Naive B cell (primary cell): ENCODE data around the gene PRRG3. TPM values are rescaled to one million over a fixed set of nuclear protein-coding genes. Genes with fewer than 3 reads are reported as not detected.

Experiments
- ATAC-seq, 2 donors: fragments of 150-1000 bp; cut with Tn5 transposase; 2 replicates each; pipeline ENCODE4 v1.10.0; 2021; ENCODE audit warnings: low read depth in 2 of 2, mild to moderate bottlenecking in 2 of 2, moderate library complexity in 2 of 2
- DNase-seq: peaks from one replicate; pipeline ENCODE4 v3.0.0; 2022
- H3K27ac Mint-ChIP-seq, 6 donors: one replicate each; pipeline ENCODE4 v1.8.0; 2020 to 2022; ENCODE audit warnings: mild to moderate bottlenecking in 6 of 6, mixed read lengths in 6 of 6, moderate library complexity in 5 of 6, inconsistent platforms in 2 of 6
- H3K27me3 Mint-ChIP-seq, 3 donors: one replicate each; pipeline ENCODE4 v1.8.0; 2021 to 2022; ENCODE audit warnings: mixed read lengths in 3 of 3, mild to moderate bottlenecking in 1 of 3
- H3K36me3 Mint-ChIP-seq, 2 donors: one replicate each; pipeline ENCODE4 v1.8.0; 2020 to 2022; ENCODE audit warnings: mixed read lengths in 2 of 2, inconsistent platforms in 1 of 2, mild to moderate bottlenecking in 1 of 2
- H3K4me1 Mint-ChIP-seq, 3 donors: one replicate each; pipeline ENCODE4 v1.8.0; 2020 to 2022; ENCODE audit warnings: mixed read lengths in 3 of 3, inconsistent platforms in 1 of 3, mild to moderate bottlenecking in 1 of 3, moderate library complexity in 1 of 3
- H3K4me3 Mint-ChIP-seq, 8 donors: one replicate each; pipeline ENCODE4 v1.8.0; 2020 to 2022; ENCODE audit warnings: mild to moderate bottlenecking in 8 of 8, mixed read lengths in 8 of 8, moderate library complexity in 8 of 8, inconsistent platforms in 2 of 8
- H3K9me3 Mint-ChIP-seq, 7 donors: one replicate each; pipeline ENCODE4 v1.8.0; 2020 to 2022; ENCODE audit warnings: mixed read lengths in 7 of 7, mild to moderate bottlenecking in 5 of 7, inconsistent platforms in 2 of 7, moderate library complexity in 1 of 7
- polyA plus RNA-seq, 6 donors: library from polyadenylated mRNA; unstranded; fragments of 300-500 nt; fragmentation: Illumina TruSeq; gene quantifications; one replicate each; pipeline ENCODE4 v1.2.3, GENCODE V29; 2021; ENCODE audit warnings: low read depth in 6 of 6

Gene PRRG3
- polyA plus RNA-seq, 6 donors from 2014 or later: not detected

GRCh38 chrX:151714362-151714761, 19.1 kb downstream of the PRRG3 start:
- no peaks in the 10 kb centered on the region for H3K4me1 Mint-ChIP-seq

GRCh38 chrX:151715752-151716151, 20.5 kb downstream of the PRRG3 start, which contains the start of gene FATE1:
TSS of gene FATE1 (plus strand) at chrX:151716035. CDS start at chrX:151716120, 85 bp downstream.
- Mint-ChIP-seq H3K4me1 (no peaks in the 10 kb centered on the region), H3K36me3 (no peaks in the 10 kb centered on the region), H3K27ac (peak within 1 kb of the TSS in 1 of 6 donors; percentile 34), H3K9me3 (peaks cover 0 to 3% (median 0%) of the 10 kb centered on the region in 7 donors), H3K4me3 (no peak within 1 kb of the TSS), H3K27me3 (peaks cover 0 to 10% (median 0%) of the 10 kb centered on the region in 3 donors)
- ATAC-seq (no peak), DNase-seq (no peak)

More at GRCh38 chrX:151714362-151714761, 19.1 kb downstream of the PRRG3 start:
- DNase-seq (no peak), ATAC-seq (no peak)
- Mint-ChIP-seq H3K4me3 (no peak overlapping the region), H3K36me3 (no peaks in the 10 kb centered on the region), H3K27me3 (peaks cover 0 to 10% (median 0%) of the 10 kb centered on the region in 3 donors), H3K27ac (no peak overlapping the region), H3K9me3 (no peaks in the 10 kb centered on the region)

- no peak for DNase-seq
- Mint-ChIP-seq H3K9me3 (peaks cover 0 to 3% (median 0%) of the 10 kb centered on the region in 7 donors), H3K4me3 (no peak overlapping the region), H3K4me1 (peaks cover 0 to 2% (median 0%) of the 10 kb centered on the region in 3 donors), H3K27me3 (no peaks in the 10 kb centered on the region), H3K36me3 (no peaks in the 10 kb centered on the region), H3K27ac (no peak overlapping the region)
- ATAC-seq: no peak
These were observed 27.1 kb downstream of the PRRG3 start for GRCh38 chrX:151722241-151722846.

GRCh38 chrX:151723156-151723760, 28.0 kb downstream of the PRRG3 start:
- Mint-ChIP-seq H3K9me3 (peaks cover 0 to 3% (median 0%) of the 10 kb centered on the region in 7 donors), H3K36me3 (no peaks in the 10 kb centered on the region), H3K27ac (no peak overlapping the region), H3K4me1 (peaks cover 0 to 2% (median 0%) of the 10 kb centered on the region in 3 donors), H3K27me3 (no peaks in the 10 kb centered on the region), H3K4me3 (no peak overlapping the region)
- ATAC-seq (no peak), DNase-seq (no peak)

- DNase-seq: no peak
These were observed 29.5 kb downstream of the PRRG3 start for GRCh38 chrX:151724563-151725337.

GRCh38 chrX:151725338-151725614, 30.0 kb downstream of the PRRG3 start:
- Mint-ChIP-seq H3K4me1 (peaks cover 0 to 2% (median 0%) of the 10 kb centered on the region in 3 donors), H3K4me3 (no peak overlapping the region), H3K36me3 (no peaks in the 10 kb centered on the region), H3K27ac (no peak overlapping the region), H3K27me3 (no peaks in the 10 kb centered on the region), H3K9me3 (no peaks in the 10 kb centered on the region)
- ATAC-seq (no peak), DNase-seq (no peak)

More at GRCh38 chrX:151724563-151725337, 29.5 kb downstream of the PRRG3 start:
- Mint-ChIP-seq H3K4me1 (peaks cover 0 to 2% (median 0%) of the 10 kb centered on the region in 3 donors), H3K36me3 (no peaks in the 10 kb centered on the region), H3K27me3 (no peaks in the 10 kb centered on the region), H3K4me3 (no peak overlapping the region), H3K27ac (no peak overlapping the region), H3K9me3 (peaks cover 0 to under 1% (median 0%) of the 10 kb centered on the region in 7 donors)
- ATAC-seq: no peak

GRCh38 chrX:151726751-151727150, 31.5 kb downstream of the PRRG3 start:
- DNase-seq (no peak), ATAC-seq (no peak)
- Mint-ChIP-seq H3K9me3 (no peaks in the 10 kb centered on the region), H3K27ac (no peak overlapping the region), H3K27me3 (no peaks in the 10 kb centered on the region), H3K36me3 (no peaks in the 10 kb centered on the region), H3K4me3 (no peak overlapping the region), H3K4me1 (peaks cover 0 to 2% (median 0%) of the 10 kb centered on the region in 3 donors)

- no peak overlapping the region for H3K4me3 Mint-ChIP-seq
- no peaks in the 10 kb centered on the region for H3K9me3 Mint-ChIP-seq
- H3K27me3 Mint-ChIP-seq: no peaks in the 10 kb centered on the region
- ATAC-seq (no peak), DNase-seq (no peak)
- H3K4me1 Mint-ChIP-seq: peaks cover 0 to 2% (median 0%) of the 10 kb centered on the region in 3 donors
- H3K27ac Mint-ChIP-seq: no peak overlapping the region
- H3K36me3 Mint-ChIP-seq: no peaks in the 10 kb centered on the region
These were observed 32.1 kb downstream of the PRRG3 start for GRCh38 chrX:151727346-151727745.

- no peaks in the 10 kb centered on the region for H3K9me3 Mint-ChIP-seq
- peaks cover 0 to 8% (median 1%) of the 10 kb centered on the region in 3 donors for H3K27me3 Mint-ChIP-seq
- no peaks in the 10 kb centered on the region for H3K36me3 Mint-ChIP-seq
- H3K4me1 Mint-ChIP-seq: no peaks in the 10 kb centered on the region
- H3K27ac Mint-ChIP-seq: no peak overlapping the region
- H3K4me3 Mint-ChIP-seq: no peak overlapping the region
- DNase-seq (no peak), ATAC-seq (no peak)
These were observed 33.9 kb downstream of the PRRG3 start for GRCh38 chrX:151729056-151729725.

- Mint-ChIP-seq H3K4me3 (no peak within 1 kb of the TSS), H3K27ac (no peak within 1 kb of the TSS), H3K4me1 (no peaks in the 10 kb centered on the region), H3K9me3 (peaks cover 0 to 5% (median 0%) of the 10 kb centered on the region in 7 donors), H3K36me3 (no peaks in the 10 kb centered on the region), H3K27me3 (peaks cover 8 to 23% (median 15%) of the 10 kb centered on the region in 3 donors)
- ATAC-seq (no peak), DNase-seq (no peak)
These were observed 39.2 kb downstream of the PRRG3 start, which contains the start of gene CNGA2 for GRCh38 chrX:151734446-151734845. TSS of gene CNGA2 (plus strand) at chrX:151734746. CDS start at chrX:151738484, 3,738 bp downstream.

- Mint-ChIP-seq H3K4me1 (no peaks in the 10 kb centered on the region), H3K4me3 (no peak overlapping the region), H3K27me3 (peaks cover 8 to 23% (median 15%) of the 10 kb centered on the region in 3 donors), H3K9me3 (peaks cover 0 to 5% (median 0%) of the 10 kb centered on the region in 7 donors), H3K27ac (no peak overlapping the region), H3K36me3 (no peaks in the 10 kb centered on the region)
- ATAC-seq (no peak), DNase-seq (no peak)
These were observed 40.0 kb downstream of the PRRG3 start for GRCh38 chrX:151735219-151735618.

GRCh38 chrX:151736685-151737084, 41.4 kb downstream of the PRRG3 start:
- Mint-ChIP-seq H3K4me1 (no peaks in the 10 kb centered on the region), H3K27ac (no peak overlapping the region), H3K9me3 (peaks cover 0 to 5% (median 0%) of the 10 kb centered on the region in 7 donors), H3K27me3 (peaks cover 8 to 23% (median 15%) of the 10 kb centered on the region in 3 donors), H3K36me3 (no peaks in the 10 kb centered on the region), H3K4me3 (no peak overlapping the region)
- no peak for ATAC-seq
- DNase-seq: no peak

GRCh38 chrX:151737494-151737893, 42.2 kb downstream of the PRRG3 start:
- no peak for DNase-seq
- H3K27ac Mint-ChIP-seq: no peak overlapping the region
- no peaks in the 10 kb centered on the region for H3K36me3 Mint-ChIP-seq
- H3K4me1 Mint-ChIP-seq: no peaks in the 10 kb centered on the region
- peaks cover 8 to 23% (median 15%) of the 10 kb centered on the region in 3 donors for H3K27me3 Mint-ChIP-seq
- H3K4me3 Mint-ChIP-seq: no peak overlapping the region
- H3K9me3 Mint-ChIP-seq: peaks cover 0 to 5% (median 0%) of the 10 kb centered on the region in 7 donors
- ATAC-seq: no peak
